ENCODE data around the gene MYMK. TPM values are rescaled to one million over a fixed set of nuclear protein-coding genes. Genes with fewer than 3 reads are reported as not detected.

Gene MYMK
- total RNA-seq, 1 donor from 2014 or later, result not detected

DNA sequence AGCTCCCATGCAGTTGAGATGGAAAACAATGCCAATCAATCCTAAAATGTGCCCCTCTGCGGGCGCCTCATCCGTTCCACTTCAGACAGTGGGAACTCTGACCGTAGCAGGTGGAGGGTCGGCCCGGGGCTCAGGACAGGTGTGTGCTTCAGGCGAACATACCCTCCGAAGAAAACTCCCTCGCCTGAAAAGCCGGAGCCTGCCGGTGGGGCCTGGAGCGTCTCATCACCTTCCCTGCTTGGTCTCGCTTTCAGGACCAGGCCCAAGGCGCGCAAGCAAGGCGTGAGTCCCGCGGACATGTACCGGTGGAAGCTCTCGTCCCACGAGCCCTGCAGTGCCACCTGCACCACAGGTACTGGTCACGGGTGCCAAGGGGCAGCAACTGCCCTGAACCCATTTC, 36.2 kb upstream of the MYMK start:
- H3K4me1 ChIP-seq, result peaks cover 56% of the 10 kb centered on the region
- TF ChIP-seq, protein P1, sequence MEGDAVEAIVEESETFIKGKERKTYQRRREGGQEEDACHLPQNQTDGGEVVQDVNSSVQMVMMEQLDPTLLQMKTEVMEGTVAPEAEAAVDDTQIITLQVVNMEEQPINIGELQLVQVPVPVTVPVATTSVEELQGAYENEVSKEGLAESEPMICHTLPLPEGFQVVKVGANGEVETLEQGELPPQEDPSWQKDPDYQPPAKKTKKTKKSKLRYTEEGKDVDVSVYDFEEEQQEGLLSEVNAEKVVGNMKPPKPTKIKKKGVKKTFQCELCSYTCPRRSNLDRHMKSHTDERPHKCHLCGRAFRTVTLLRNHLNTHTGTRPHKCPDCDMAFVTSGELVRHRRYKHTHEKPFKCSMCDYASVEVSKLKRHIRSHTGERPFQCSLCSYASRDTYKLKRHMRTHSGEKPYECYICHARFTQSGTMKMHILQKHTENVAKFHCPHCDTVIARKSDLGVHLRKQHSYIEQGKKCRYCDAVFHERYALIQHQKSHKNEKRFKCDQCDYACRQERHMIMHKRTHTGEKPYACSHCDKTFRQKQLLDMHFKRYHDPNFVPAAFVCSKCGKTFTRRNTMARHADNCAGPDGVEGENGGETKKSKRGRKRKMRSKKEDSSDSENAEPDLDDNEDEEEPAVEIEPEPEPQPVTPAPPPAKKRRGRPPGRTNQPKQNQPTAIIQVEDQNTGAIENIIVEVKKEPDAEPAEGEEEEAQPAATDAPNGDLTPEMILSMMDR (IDR thresholded peaks at IDR 0.05), result no peak
- H3K27ac ChIP-seq, result no peak overlapping the region
- ATAC-seq (no peak), DNase-seq (no peak)
- H3K9me3 ChIP-seq, result no peaks in the 10 kb centered on the region
- no peaks in the 10 kb centered on the region for H3K36me3 ChIP-seq
- no peak overlapping the region for H3K4me3 ChIP-seq
- intact Hi-C loops (cut with DNase I), result no loop called here
- no peaks in the 10 kb centered on the region for H3K27me3 ChIP-seq (ENCODE audit: low read depth)

DNA sequence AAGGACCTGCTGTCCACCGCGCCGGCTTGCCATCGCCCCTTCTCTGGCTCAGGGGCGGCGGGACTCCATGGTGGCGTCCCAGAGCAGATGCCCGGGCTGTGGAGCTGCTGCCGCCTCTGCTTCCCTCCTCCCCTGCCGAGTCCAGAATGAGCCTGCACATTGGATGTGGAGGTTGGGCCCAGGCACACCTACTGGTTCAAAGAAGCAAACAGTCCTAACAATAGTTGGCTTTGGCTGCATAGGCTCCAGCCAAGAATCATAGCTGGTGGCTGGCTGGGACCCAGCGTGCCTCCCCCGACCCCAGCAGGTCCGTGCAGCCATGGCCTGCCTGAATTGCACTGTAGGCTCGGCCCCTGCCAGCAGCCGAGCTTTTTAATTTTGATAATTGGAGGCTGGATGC, 35.6 kb upstream of the MYMK start:
- DNase-seq (no peak), ATAC-seq (no peak)
- Histone ChIP-seq H3K9me3 (no peaks in the 10 kb centered on the region), H3K4me1 (peaks cover 59% of the 10 kb centered on the region), H3K27me3 (ENCODE audit: low read depth) (no peaks in the 10 kb centered on the region), H3K4me3 (no peak overlapping the region), H3K36me3 (peaks cover 5% of the 10 kb centered on the region), H3K27ac (no peak overlapping the region)
- TF ChIP-seq, protein P1 (IDR thresholded peaks at IDR 0.05), result no peak
- intact Hi-C loops (cut with DNase I), result no loop called here

DNA sequence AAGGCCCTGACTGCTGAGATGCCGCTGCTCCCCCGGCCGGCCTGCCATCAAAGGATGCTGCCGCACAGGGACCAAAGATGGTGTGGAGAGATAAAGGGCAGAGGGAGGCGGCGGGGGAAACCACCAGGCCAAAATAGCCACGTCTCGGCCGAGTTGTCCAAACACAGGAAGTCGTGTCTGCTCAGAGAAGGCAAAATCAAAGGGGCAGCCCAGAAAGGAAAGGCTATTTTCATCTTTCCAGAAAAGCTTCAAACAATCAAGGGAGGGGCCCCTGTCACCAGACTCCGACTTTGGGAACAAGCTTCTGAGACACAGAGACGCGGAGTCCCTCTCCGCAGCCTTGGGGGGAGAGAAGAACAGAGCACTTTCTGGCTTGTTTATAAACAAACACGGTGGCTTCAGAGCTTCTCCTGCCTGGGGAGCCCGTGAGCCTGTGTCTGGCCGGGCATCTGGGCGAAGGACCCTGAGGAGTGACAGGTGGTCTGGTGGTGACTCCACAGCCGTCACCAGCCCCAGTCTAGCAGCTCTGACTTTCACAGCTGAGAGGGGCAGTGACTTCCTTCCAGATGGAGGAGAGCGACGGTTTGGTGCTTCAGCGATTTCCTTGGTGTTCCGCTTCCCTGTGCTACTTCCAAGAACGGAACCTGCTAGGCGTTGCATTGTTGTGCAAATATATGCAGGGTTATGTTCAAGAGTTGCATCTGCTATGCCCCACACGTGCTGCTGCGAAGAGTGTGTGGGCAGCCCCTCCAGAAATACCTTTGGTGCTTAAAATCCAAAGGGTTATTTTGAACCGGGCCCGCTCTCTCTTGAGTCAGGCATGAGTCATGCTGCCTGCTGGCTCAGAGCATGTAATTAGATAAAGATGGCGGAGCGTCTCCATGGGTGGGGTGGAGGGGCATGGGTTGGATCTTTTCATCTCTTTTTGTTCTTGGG, 33.7 kb upstream of the MYMK start:
- DNase-seq, result no peak
- peak overlapping the region; percentile 70 for H3K27ac ChIP-seq
- intact Hi-C loops (cut with DNase I), result no loop called here

DNA sequence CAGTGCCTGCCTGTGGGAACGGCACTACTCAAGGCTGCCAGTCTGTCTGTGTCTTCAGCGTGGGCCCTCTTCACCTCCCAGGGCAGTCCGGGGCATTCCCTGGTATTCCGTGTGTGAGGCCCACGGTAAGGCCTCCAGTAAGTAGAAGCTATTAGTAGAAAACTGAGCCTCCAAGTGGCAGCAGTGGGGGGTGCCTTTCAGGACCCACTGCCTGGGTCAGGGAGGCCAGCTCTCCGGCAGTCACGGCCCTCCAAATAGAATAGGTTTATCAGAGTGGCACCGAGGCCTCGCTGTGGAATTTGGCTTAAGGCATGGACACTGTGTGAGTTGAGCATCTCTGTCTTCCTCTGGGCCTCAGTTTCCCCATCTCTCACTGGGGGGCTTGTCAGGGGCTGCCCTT, 32.8 kb upstream of the MYMK start:
- TF ChIP-seq, protein P1 (IDR thresholded peaks at IDR 0.05), result no peak
- intact Hi-C loops (cut with DNase I), result no loop called here
- H3K36me3 ChIP-seq, result peaks cover 18% of the 10 kb centered on the region
- H3K4me1 ChIP-seq, result peaks cover 44% of the 10 kb centered on the region
- H3K4me3 ChIP-seq, result no peak overlapping the region
- ATAC-seq (no peak), DNase-seq (no peak)
- peak overlapping the region; percentile 70 for H3K27ac ChIP-seq
- H3K27me3 ChIP-seq (ENCODE audit: low read depth), result no peaks in the 10 kb centered on the region
- no peaks in the 10 kb centered on the region for H3K9me3 ChIP-seq

More for the DNA sequence above, 33.7 kb upstream of the MYMK start:
- no peaks in the 10 kb centered on the region for H3K9me3 ChIP-seq
- peak overlapping the region; percentile 26 for H3K4me3 ChIP-seq
- ATAC-seq, result peak; percentile 17 to 43
- no peaks in the 10 kb centered on the region for H3K27me3 ChIP-seq (ENCODE audit: low read depth)
- TF ChIP-seq, protein P1 (IDR thresholded peaks at IDR 0.05), result no peak
- H3K36me3 ChIP-seq, result peaks cover 18% of the 10 kb centered on the region
- H3K4me1 ChIP-seq, result peaks cover 50% of the 10 kb centered on the region

DNA sequence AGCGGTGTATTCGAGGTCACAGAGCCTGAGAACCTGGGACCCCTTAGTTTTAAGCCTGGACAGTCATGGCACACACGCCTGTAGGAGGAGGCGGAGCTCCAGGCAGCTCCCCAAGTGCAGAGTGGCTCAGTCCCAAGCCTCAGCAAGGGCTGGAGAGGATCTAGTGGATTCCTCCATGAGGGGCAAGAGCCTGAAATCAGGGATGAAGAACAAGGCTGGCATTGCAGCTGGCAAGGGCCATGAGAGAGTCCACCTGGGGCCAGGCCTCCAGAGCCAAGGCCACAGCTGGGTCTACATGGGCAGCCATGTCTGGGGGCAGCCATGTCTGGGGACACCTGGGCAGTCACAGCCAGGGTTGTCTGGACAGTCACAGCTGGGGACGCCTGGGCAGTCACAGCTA, 31.6 kb upstream of the MYMK start:
- H3K27me3 ChIP-seq (ENCODE audit: low read depth), result no peaks in the 10 kb centered on the region
- peaks cover 44% of the 10 kb centered on the region for H3K4me1 ChIP-seq
- no peak overlapping the region for H3K4me3 ChIP-seq
- intact Hi-C loops (cut with DNase I), result no loop called here
- no peak overlapping the region for H3K27ac ChIP-seq
- no peaks in the 10 kb centered on the region for H3K9me3 ChIP-seq
- ATAC-seq (no peak), DNase-seq (no peak)
- peaks cover 21% of the 10 kb centered on the region for H3K36me3 ChIP-seq
- TF ChIP-seq, protein P1 (IDR thresholded peaks at IDR 0.05), result no peak

Measured in lower lobe of right lung (tissue), 2 donors.